HUES48 (cell line): ENCODE data around the gene KMT2E.
"Not testable (repeated sequence)": the region's sequence is repeated elsewhere in the genome, so short reads cannot be mapped to it uniquely, and the experiment has no call there.

Experiments used
- H3K27ac ChIP-seq: one replicate; pipeline ENCODE4 v1.7.0; 2013; ENCODE audit warnings: low read depth, low read length, inconsistent platforms
- H3K27me3 ChIP-seq: 2 replicates; pipeline ENCODE4 v1.6.1; 2013; ENCODE audit warnings: mild to moderate bottlenecking, low read length; ENCODE audit not compliant: control insufficient read depth, insufficient read depth
- H3K36me3 ChIP-seq: 2 replicates; pipeline ENCODE4 v1.6.1; 2013; ENCODE audit warnings: low read length; ENCODE audit not compliant: control insufficient read depth, insufficient read depth
- H3K4me1 ChIP-seq: 2 replicates; pipeline ENCODE4 v1.6.1; 2013; ENCODE audit warnings: mild to moderate bottlenecking, low read length; ENCODE audit not compliant: control insufficient read depth, insufficient read depth
- H3K4me3 ChIP-seq: 2 replicates; pipeline ENCODE4 v1.5.1; 2013; ENCODE audit warnings: mild to moderate bottlenecking, low read depth, low read length
- H3K9ac ChIP-seq: 2 replicates; pipeline ENCODE4 v1.6.1; 2013; ENCODE audit warnings: mild to moderate bottlenecking, low read depth, low read length, moderate library complexity
- H3K9me3 ChIP-seq: 2 replicates; pipeline ENCODE4 v1.6.1; 2013; ENCODE audit warnings: low read length; ENCODE audit not compliant: control insufficient read depth, insufficient read depth

The KMT2E gene

DNA sequence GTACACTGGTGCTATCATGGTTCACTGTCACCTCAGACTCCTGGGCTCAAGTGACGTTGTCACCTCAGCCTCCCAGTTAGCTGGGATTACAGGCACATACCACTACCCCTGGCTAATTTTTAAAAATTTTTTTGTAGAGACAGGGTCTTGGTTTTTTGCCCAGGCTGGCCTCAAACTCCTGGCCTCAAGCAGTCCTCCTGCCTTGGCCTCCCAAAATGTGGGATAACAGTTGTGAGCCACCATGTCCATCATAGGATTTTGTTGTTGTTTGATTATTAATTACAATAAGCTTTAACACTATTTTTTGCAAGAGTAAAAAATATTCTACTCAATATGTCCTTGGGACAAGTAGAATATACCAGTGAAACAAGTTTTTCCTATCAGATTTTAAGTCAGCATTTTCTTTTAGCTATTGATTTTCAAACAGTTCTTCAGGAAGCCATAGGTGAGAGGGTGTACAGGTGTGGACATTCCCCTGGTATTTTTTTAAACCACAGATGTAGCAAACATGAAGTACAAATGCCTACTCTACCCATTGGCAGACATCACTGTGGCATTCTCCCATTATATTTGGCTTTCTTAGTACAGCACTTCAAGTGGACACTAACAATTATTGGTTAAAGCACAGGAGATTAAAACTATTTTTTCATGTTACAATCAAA lies 18.7 kb downstream of the KMT2E start:
- H3K4me3 ChIP-seq = no peak overlapping the region
- H3K36me3 ChIP-seq = no peaks in the 10 kb centered on the region
- H3K9ac ChIP-seq = no peak overlapping the region
- no peaks in the 10 kb centered on the region for H3K4me1 ChIP-seq
- no peaks in the 10 kb centered on the region for H3K27me3 ChIP-seq
- no peaks in the 10 kb centered on the region for H3K9me3 ChIP-seq
- H3K27ac ChIP-seq = no peak overlapping the region

GRCh38 chr7:105035349-105035748 lies 21.3 kb downstream of the KMT2E start:
- no peak overlapping the region for H3K4me3 ChIP-seq
- H3K36me3 ChIP-seq = peaks cover 8% of the 10 kb centered on the region
- no peaks in the 10 kb centered on the region for H3K9me3 ChIP-seq
- H3K9ac ChIP-seq = no peak overlapping the region
- H3K27ac ChIP-seq = no peak overlapping the region
- no peaks in the 10 kb centered on the region for H3K4me1 ChIP-seq
- no peaks in the 10 kb centered on the region for H3K27me3 ChIP-seq

- Histone ChIP-seq H3K27me3 (no peaks in the 10 kb centered on the region), H3K9ac (no peak overlapping the region), H3K4me1 (no peaks in the 10 kb centered on the region), H3K36me3 (peaks cover 20% of the 10 kb centered on the region), H3K4me3 (no peak overlapping the region), H3K27ac (peak overlapping the region; percentile 33), H3K9me3 (no peaks in the 10 kb centered on the region)
Observed at GRCh38 chr7:105036217-105037168, 22.5 kb downstream of the KMT2E start.

GRCh38 chr7:105037319-105037718 lies 23.3 kb downstream of the KMT2E start:
- Histone ChIP-seq H3K27ac (no peak overlapping the region), H3K36me3 (peaks cover 28% of the 10 kb centered on the region), H3K9me3 (no peaks in the 10 kb centered on the region), H3K27me3 (no peaks in the 10 kb centered on the region), H3K4me3 (no peak overlapping the region), H3K4me1 (no peaks in the 10 kb centered on the region), H3K9ac (no peak overlapping the region)

GRCh38 chr7:105044449-105045070 lies 30.6 kb downstream of the KMT2E start:
- Histone ChIP-seq H3K4me1 (no peaks in the 10 kb centered on the region), H3K9me3 (no peaks in the 10 kb centered on the region), H3K36me3 (peaks cover 92% of the 10 kb centered on the region), H3K27me3 (no peaks in the 10 kb centered on the region), H3K4me3 (no peak overlapping the region), H3K27ac (no peak overlapping the region), H3K9ac (no peak overlapping the region)

DNA sequence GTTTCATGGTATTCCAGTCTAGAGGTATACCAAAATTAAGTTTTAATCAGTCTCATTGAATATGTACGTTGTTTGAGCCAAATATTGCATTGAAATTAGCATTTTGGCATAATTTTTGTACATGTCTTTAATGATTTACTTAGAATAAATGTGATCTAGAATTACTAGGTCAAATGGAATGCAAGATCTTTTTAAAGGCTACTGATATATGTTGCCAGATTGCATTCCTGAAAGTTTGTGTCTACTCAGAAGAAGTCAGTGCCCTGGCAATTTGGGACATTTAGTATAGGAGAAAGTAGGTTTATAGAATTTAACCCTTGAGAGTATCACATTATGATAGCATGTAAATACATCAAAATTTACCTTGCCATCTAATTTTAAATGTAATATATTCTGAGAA lies 32.4 kb downstream of the KMT2E start:
- no peaks in the 10 kb centered on the region for H3K4me1 ChIP-seq
- no peak overlapping the region for H3K4me3 ChIP-seq
- H3K27ac ChIP-seq = no peak overlapping the region
- no peak overlapping the region for H3K9ac ChIP-seq
- H3K36me3 ChIP-seq = peaks cover 87% of the 10 kb centered on the region
- no peaks in the 10 kb centered on the region for H3K9me3 ChIP-seq
- no peaks in the 10 kb centered on the region for H3K27me3 ChIP-seq

DNA sequence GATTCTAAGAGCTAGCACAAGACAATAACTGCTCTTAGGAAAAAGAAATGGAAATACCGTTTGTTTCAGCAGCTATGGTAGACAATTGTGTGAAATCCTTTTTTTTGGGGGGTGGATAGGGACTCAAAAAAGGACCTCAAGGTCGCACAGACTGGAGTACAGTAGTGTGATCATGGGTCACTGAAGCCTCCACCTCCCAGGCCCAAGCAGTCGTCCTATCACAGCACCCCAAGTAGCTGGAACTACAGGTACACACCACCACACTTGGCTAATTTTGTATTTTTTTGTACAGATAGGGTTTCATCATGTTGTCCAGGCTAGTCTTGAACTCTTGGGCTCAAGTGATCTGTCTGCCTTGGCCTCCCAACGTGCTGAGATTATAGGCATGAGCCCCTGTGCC lies 33.9 kb downstream of the KMT2E start:
- Histone ChIP-seq H3K9ac (no peak overlapping the region), H3K27ac (no peak overlapping the region), H3K4me3 (no peak overlapping the region), H3K36me3 (peaks cover 76% of the 10 kb centered on the region), H3K9me3 (no peaks in the 10 kb centered on the region), H3K4me1 (no peaks in the 10 kb centered on the region), H3K27me3 (no peaks in the 10 kb centered on the region)

DNA sequence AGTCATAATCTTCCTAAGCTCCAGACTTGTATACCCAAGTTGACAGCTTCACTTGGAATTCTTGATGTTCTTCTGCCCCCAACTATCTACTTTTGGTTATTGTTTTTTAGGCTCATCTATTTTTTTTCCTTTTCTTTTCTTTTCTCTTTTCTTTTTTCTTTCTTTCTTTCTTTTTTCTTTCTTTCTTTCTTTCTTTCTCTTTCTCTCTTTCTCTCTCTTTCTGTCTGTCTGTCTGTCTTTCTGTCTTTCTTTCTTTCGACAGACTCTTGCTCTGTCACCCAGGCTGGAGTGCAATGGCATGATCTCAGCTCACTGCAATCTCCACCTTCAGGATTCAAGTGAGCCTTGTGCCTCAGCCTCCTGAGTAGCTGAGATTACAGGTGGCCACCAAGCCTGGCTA lies 36.5 kb downstream of the KMT2E start:
- Histone ChIP-seq H3K4me3 (no peak overlapping the region), H3K27ac (no peak overlapping the region), H3K9ac (no peak overlapping the region), H3K27me3 (no peaks in the 10 kb centered on the region), H3K36me3 (peaks cover 63% of the 10 kb centered on the region), H3K9me3 (no peaks in the 10 kb centered on the region), H3K4me1 (peaks cover 2% of the 10 kb centered on the region; the same call in 1 of the 2 replicates)

DNA sequence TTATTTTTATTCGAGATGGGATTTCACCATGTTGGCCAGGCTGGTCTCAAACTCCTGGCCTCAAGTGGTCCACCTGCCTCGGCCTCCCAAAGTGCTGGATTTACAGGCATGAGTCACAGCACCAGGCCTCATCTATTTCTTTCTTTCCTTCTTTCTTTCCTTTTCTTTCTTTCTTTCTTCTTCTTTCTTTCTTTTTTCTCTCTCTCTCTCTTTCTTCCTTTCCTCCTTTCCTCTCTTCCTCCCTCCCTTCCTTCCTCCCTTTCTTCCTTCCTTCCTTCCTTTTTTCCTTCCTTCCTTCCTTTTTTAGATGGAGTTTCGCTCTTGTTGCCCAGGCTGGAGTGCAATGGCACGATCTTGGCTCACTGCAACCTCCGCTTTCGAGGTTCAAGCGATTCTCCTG lies 36.9 kb downstream of the KMT2E start:
- not testable (repeated sequence) for H3K4me1 ChIP-seq, H3K27ac ChIP-seq, H3K9ac ChIP-seq, H3K27me3 ChIP-seq, H3K9me3 ChIP-seq, H3K4me3 ChIP-seq
- H3K36me3 ChIP-seq = peaks cover 61% of the 10 kb centered on the region

DNA sequence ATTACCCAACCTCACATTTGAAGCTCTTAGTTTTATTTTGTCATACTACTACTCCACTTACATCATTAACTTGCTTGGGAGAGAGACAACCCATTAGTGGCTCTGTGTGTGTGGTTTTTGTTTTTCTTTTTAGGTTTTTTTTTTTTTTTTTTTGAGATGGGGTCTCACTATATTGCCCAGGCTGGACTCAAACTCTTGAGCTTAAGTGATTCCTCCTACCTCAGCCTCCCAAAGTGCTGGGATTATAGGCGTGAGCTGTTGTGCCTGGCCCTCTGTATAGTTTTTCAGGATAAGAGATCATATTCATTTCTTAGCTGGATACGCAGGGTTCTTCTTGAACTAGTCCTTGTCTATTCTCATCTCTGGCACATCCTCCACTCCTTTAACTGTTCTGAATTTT lies 41.1 kb downstream of the KMT2E start:
- H3K4me3 ChIP-seq = no peak overlapping the region
- no peaks in the 10 kb centered on the region for H3K9me3 ChIP-seq
- no peaks in the 10 kb centered on the region for H3K27me3 ChIP-seq
- no peak overlapping the region for H3K9ac ChIP-seq
- peaks cover 17% of the 10 kb centered on the region for H3K4me1 ChIP-seq
- H3K36me3 ChIP-seq = peaks cover 34% of the 10 kb centered on the region
- no peak overlapping the region for H3K27ac ChIP-seq

DNA sequence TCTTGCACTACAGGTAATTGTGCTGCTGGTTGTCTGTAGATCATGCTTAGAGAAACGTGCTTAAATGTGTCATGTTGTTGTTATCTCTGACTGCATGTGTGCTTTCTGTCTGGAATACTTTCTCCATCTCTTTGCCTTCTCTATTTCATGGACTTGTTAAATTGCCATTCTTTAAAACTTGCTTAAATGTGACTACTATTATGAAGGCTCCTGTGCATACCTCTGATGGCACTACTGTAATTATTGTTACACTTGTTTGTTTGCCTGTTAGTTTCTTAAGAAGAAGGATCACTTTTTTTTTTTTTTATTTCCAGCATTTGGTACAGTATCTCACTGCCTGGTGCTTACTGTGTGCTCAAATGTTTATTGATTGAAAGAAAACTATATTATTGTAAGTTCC lies 41.6 kb downstream of the KMT2E start:
- Histone ChIP-seq H3K4me3 (no peak overlapping the region), H3K9me3 (no peaks in the 10 kb centered on the region), H3K36me3 (peaks cover 33% of the 10 kb centered on the region), H3K4me1 (peaks cover 17% of the 10 kb centered on the region), H3K9ac (no peak overlapping the region), H3K27ac (no peak overlapping the region), H3K27me3 (no peaks in the 10 kb centered on the region)
